ENCODE results near the gene CCDC142.
"Not testable (repeated sequence)": the region's sequence is repeated elsewhere in the genome, so short reads cannot be mapped to it uniquely, and the experiment has no call there.

Gene CCDC142

DNA sequence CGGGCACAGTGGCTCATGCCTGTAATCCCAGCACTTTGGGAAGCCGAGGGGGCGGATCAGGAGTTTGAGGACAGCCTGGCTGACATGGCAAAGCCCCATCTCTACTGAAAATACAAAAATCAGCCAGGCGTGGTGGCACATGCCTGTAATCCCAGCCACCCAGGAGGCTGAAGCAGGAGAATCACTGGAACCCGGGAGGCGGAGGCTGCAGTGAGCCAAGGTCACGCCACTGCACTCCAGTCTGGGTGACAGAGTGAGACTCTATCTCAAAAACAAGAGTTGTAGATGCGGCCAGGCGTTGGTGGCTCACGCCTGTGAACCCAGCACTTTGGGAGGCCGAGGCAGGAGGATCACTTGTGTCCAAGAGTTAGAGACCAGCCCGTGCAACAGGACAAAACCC is 12.1 kb downstream of the CCDC142 start:
- DNase-seq, result not testable (repeated sequence)

DNA sequence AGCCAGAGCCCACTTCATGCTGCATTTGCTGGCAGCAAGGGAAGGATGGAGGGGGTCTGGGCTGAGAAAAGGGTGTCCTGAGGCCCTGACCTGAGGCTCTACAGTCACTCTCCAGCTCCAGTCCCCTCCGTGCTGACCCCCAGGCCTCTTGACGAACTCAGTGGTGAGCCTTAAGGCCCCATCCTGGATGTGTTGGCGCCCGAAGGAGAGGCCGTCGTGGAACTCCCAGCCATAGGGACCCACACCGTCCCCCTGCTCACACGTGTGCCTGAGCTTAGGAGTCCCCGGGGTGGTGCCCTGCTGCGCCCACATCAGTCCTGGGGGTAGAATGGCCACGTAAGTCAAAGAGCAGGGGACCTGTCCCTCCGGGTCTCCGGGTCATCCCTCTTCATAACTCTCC is 18.4 kb downstream of the CCDC142 start:
- DNase-seq, result no peak

DNA sequence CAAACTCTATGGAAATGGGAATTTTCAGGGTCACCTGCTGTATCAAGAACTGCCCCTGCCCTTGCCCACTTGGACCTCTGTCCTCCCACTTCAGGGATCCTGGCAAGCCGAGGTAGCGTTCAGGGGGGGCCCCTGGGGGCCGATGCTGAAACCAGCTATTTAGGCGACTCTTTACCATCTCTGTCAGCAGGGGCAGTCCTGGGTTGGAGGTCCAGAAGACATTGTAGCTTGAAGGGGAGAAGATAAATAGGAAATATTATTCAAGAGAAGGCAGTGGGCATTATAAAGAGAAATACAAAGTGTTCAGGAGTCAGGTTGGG is 20.1 kb downstream of the CCDC142 start:
- DNase-seq, result no peak

DNA sequence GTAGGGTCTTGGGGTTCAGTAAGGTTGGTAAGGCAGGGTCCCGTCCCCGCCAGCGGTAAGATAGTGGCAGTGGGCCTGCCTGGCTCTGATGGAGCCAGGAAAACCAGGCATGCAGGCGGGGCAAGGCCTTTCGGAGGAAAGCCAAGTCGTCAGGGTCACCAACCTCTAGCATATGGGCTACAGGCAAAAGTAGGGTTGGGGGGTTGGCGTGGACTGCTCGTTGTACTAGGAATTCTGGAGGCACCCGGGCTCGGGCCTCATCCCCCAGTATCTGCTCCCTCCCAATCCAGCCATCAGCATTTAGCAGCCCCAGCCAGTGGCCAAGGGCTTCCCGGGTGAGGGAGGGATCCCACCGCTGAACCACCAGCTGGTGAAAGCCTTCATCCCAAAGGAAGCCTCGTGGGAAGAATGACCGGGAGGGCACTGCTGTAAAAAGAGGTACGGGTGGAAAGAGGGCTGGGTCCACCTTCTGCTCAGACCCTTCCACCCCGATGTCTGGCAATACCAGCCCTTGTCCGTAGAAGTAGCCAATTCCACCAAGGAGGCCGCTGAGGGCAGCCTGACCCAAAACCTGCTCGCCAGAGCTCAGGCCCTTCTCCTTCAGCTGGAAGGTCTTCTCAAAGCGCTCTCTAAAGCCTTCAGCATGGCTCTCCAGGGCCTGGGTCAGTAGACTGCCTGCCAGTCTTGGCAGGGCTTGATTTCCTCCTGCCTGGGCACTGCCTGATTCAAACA is 20.6 kb downstream of the CCDC142 start:
- DNase-seq, result no peak

DNA sequence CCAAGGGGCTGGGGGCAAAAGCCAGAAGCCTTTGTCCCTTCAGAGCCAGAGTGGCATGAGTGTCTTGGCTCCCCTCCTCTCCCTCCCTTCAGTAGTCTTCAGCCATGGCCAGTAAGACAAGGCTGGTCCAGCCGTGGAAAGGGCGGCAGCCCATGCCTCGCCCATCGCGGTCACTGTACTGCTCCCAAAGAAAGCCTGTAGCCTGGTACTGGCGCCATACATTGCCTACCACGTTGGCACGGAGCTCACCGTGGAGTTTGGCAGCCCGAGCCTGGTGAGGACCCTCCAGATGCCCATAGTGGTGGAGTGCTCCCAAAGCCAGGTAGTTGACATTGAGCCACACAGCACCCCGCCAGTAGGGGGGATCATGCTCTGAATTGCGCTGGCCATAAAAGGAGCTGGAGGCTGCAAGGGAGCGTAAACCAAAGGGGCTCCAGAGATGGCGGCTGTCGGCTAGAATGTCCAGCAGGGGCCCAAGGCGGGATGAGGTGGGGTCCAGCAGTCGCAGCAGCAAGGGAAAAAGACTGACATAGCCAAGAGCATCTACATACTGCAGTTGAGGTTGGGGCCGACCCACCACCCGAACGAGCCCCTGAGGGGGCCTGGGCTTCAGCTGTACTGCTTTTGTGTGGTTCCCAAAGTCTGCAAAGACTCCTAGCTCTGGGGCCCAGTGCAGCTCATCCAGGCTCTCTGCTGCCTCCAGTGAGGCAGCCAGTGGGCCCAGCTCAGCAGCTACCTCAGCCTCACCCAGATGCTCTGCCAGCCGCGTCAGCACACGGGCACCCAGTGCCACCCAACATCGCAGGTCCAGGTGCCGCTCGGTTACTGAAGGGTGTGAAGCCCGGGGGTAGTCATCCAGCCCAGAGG is 21.4 kb downstream of the CCDC142 start:
- no peak for DNase-seq

DNA sequence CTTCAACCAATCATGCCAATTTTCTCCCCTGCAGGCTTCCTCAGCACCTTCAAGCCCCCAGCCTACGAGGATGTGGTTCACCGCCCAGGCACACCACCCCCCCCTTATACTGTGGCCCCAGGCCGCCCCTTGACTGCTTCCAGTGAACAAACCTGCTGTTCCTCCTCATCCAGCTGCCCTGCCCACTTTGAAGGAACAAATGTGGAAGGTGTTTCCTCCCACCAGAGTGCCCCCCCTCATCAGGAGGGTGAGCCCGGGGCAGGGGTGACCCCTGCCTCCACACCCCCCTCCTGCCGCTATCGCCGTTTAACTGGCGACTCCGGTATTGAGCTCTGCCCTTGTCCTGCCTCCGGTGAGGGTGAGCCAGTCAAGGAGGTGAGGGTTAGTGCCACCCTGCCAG is 22.6 kb downstream of the CCDC142 start:
- not testable (repeated sequence) for DNase-seq

DNA sequence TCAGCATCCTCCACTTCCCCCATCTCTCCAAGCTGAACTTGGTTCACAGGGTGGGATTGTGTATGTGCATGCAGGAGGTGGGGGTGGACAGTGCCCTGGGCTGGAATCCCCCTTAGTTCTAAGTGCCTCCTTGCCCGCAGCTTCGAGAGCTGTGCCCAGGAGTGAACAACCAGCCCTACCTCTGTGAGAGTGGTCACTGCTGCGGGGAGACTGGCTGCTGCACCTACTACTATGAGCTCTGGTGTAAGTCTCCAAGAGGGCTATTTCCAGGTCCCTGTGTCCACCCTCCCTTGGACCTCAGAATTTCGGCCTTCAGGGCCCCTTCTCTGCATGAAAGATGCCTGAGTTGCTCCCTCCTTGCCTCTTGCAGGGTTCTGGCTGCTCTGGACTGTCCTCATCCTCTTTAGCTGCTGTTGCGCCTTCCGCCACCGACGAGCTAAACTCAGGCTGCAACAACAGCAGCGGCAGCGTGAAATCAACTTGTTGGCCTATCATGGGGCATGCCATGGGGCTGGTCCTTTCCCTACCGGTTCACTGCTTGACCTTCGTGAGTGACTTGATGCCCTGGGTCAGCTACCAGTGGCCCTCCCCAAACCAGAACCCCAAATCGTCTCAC is 23.2 kb downstream of the CCDC142 start:
- DNase-seq, result not testable (repeated sequence)

DNA sequence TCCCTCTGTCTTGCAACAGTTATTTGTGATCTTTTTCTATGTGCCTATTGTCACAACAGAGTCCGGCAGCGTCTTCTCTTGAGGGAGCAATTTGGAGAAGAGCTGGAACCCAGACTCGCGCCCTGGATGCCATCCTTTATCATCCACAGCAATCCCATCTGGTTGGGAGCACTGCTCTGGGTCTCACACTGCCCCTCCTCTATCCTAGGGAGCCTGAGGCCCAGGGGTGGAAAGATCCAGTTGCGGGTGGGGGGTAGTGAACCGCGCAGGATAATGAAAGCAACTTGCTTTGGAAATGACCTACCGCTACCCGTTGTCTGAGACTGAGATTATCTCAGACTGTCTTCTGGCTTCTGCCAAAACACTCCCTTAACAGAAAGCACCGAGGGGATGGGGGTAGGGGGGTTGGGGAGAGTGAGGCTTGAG is 23.8 kb downstream of the CCDC142 start:
- no peak for DNase-seq

DNA sequence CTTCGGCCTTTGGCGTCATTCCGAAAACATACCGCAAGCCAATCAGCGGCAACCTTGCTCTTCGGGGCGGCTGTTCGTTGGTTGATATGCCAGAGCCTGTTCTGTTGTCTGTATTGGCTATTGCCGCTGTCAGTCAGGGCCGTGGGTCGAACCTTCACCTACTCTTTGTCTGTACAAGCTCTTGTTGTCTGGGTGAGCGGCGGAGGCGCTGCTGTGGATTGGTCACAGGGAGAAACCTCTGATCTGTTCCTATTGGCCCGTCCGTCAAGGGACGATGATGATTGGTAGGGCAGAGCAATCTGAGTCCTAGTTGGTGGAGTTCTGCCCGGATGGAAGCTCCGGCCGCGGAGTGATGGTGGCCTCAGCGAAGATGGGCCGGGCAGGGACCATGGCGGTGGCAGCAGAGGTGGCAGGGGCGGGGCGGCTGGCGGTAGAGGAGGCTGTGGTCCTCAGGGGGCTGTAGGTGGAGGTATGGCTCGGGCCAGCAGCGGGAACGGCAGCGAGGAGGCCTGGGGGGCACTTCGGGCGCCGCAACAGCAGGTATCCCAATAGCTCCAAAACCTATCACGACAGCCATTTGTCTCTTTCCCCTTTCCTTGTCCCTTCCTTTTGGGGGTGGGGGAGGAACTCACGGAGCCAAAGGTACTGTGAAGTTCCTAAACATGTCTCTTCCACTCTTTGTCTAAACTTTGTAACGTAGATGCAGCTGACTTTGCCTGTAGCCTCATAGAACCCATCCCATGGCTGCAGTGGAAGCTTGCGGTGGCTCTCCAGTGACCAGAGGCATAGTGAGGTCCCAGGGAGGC is 24.5 kb downstream of the CCDC142 start, which contains the start of gene WBP1:
Gene WBP1 (plus strand): TSS at position 307 of the 806 bp plus-strand sequence. CDS start 165 bp downstream, at position 472.
- peak; percentile 99 for DNase-seq

DNA sequence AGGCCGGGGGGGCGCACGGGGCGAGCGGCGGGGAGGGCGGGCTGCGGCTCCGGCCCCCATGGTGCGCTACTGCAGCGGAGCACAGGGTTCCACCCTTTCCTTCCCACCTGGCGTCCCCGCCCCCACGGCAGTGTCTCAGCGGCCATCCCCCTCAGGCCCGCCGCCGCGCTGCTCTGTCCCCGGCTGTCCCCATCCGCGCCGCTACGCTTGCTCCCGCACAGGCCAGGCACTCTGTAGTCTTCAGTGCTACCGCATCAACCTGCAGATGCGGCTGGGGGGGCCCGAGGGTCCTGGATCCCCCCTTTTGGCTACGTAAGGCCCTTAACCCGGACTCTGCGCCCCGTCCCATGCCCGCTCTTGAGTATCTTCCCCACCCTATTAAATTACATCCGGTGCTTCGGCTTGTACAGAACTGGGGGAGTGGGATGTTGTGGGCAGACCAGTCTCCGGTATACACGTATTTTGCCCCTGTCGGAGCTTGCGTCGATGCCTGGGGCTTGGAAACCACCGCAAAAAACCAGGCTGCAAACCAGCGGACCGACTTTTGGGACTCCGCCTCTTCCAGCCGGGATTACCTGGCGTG is 25.2 kb downstream of the CCDC142 start:
- DNase-seq, result peak; percentile 74

DNA sequence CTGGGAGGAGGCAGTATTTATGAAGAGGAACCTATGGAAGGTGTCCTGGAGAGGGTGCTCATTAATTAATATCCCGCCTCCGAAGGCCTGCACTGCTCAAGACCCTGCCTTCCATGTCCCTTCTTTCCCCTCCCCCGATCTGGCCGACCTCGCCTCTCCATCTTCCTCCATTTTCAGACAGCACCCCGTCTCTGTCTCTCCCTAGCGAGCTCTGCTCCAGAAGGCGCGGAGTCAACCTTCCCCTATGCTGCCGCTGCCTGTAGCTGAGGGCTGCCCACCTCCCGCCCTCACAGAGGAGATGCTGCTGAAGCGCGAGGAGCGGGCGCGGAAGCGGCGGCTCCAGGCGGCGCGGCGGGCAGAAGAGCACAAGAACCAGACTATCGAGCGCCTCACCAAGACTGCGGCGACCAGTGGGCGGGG is 25.7 kb downstream of the CCDC142 start:
- peak; percentile 63 for DNase-seq

DNA sequence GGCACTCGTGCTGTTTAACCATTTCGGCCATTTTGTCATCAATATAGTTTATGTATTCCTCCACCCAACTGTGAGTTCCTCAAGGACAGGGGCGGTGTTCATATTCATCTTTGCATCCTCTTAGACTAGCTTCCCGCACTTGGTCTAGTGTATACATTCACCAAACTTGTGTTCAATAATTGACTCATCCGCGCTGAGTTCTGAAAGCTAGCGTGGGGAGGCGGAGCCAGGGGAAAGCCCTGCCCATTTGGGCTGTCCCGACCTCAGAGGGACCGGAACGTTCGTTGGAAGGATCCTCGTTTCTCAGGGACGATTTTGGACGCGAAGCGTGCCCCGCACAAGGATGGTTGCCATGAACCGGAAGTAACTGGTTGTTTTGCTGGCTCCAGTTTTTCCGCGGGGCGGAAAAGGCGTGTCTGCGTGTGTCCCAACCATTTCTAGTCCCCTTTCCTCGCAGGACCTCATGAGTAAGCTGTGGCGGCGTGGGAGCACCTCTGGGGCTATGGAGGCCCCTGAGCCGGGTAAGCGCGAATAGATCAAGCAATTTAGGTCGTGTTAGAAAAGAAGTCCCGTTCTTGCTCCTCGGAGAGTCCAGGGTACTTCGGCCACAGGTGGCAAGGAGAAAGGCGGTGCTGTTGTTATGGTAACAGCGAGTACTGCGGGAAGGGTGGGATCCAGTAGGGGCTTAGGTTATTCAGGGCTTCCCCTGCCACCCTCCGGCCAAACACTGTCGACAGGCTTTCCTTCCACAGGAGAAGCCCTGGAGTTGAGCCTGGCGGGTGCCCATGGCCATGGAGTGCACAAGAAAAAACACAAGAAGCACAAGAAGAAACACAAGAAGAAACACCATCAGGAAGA is 27.9 kb downstream of the CCDC142 start, which contains the start of gene INO80B:
Gene INO80B (plus strand): TSS at position 434 of the 858 bp plus-strand sequence. CDS start 30 bp downstream, at position 464.
- peak; percentile 94 for DNase-seq

DNA sequence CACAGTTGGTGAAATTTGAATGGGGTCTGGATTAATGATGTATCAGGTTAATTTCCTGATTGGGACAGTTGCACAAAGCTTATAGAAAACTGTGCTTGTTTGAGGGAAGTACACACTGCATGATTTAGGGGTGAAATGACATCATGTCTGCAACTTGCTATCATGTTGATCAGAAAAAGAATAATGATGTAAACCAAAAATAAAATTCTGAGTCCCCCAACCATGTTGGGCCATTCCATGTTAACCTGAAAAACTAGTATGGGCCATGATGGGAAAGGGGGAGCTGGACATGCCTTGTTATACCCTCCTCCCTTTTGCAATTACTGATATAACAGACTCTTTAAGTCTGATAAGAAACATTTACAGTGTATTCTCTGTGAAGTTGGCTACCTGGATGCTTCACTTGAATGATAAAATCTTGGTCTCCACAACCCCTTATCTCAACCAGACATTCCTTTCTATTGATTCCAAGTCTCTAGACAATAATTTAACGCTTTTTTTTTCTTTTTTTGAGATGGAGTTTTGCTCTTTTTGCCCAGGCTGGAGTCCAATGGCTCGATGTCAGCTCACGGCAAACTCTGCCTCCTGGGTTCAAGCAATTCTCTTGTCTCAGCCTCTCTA is 32.1 kb downstream of the CCDC142 start:
- DNase-seq, result no peak

DNA sequence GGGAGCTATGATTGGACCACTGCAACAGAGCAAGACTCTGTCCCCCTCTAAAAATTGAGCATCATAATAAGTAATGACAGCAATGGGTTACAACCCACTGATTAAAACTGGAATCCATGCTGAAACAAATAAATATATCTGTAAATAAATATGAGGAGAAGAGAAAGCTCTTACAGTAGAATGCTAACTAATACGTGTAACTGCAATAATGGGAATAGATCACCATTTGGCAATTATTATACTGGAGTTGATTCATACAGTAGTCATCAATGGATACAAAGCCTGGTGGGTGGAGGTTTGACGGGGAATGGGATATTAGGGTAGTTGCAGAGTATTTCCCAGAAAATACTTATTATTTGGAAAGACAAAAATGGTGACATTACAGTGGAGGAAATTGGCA is 34.0 kb downstream of the CCDC142 start:
- DNase-seq, result no peak

DNA sequence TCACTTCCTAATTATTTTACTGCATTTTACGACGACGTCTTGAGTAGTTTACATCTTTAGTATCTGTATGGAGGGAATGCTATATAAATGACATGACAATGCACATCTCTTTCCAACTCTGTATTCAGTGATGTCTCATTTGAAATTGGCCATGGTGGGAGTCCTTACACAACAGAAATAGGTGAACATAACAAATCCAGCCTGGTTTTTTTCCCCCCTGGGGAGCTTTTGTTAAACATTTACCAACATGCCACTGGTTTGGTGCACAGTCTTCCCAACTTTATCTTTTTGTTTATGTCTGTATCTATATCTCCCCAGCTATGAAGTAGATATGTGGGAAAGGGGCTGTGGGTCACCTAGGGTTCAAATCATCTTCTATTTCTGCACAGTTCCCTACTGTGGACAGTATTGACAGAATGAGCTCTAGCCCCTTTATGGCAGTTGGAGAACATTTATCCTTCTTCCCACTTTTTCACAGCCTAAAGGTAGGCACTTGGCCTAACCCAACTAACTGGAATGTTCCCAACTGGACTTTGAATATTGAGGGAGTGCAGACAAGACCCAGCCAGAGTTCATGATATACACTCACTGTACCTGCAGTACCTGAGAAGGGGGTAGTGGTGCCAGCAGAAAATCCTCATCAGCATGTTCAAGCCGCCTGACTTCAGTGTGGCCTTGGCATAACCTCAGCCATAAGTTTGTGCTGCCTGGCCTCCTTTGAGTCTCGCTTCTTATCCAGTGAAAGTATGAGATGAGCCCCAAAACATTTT is 35.4 kb downstream of the CCDC142 start:
- no peak for DNase-seq

DNA sequence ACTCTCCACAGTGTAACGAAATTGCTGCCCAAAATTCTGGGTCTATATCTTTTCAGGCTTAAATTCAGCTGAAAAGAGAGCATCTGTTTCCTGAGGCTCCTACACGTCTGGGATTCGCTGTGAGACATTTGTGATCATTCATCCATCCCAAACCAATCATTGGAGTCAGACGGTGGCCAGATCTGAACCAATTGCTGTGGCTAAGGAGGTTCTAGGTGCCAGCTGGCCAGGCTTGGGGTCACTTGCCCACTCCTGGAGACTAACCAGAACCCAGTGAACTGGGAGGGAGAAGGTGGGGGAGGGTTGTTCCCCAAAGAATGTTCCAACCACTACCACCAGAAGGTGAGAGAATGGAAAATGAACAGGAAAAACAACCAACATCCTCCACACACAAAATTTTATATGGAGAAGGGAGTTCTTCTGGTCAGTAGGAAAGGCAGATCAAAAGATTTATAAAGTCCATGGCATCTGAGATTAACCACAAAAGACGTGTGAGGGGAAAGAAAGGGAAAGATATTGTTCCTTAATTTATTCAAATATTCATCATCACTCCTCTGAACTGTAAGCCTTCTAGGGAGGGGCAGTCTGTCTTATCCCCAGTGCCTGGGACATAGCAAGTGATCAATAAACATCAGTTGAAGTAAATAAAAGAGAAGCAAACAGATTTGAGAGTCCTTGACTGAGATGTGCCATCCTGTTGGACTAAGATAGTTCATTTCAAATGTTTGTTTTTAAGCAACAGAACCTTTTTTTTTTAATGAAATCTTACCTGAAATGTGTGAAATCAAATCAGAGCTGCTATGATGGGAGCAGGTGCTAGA is 38.1 kb downstream of the CCDC142 start:
- no peak for DNase-seq

DNA sequence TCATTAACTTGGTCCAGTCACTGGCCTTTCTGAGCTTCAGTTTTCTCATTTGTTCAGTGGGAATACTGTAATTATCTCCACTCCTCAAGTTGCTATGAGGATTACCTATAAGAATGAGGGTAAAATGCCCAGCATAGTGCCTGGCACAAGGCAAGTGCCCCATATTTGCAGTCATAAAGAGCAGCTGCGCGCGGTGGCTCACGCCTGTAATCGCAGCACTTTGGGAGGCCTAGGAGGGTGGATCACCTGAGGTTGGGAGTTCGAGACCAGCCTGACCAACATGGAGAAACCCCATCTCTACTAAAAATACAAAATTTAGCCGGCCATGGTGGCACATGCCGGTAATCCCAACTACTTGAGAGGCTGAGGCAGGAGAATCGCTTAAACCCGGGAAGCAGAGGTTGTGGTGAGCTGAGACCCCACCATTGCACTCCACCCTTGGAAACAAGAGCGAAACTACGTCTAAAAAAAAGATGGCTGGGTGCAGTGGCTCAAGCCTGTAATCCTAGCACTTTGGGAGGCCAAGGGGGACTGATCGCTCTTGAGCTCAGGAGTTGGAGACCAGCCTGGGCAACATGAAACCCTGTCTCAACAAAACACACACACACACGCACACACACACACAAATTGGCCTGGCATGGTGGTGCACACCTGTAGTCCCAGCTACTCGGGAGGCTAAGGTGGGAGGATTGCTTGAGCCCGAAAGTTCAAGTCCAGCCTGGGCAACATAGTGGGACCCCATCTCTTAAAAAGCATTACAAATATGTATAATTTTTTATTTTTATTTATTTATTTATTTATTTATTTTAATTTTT is 40.1 kb downstream of the CCDC142 start:
- DNase-seq, result not testable (repeated sequence)

Measured in NCI-H1105 treated with DMSO at 0.1 percent for 48 hours (cell line).